ENCODE measurements around the gene SMPDL3A. TPM values are rescaled to one million over a fixed set of nuclear protein-coding genes. Genes with fewer than 3 reads are reported as not detected.
A peak's percentile ranks its signal among the peaks of the same experiment; 100 is the strongest.

SMPDL3A gene
- total RNA-seq, 1 experiment from 2014 or later: 1.8 TPM

DNA sequence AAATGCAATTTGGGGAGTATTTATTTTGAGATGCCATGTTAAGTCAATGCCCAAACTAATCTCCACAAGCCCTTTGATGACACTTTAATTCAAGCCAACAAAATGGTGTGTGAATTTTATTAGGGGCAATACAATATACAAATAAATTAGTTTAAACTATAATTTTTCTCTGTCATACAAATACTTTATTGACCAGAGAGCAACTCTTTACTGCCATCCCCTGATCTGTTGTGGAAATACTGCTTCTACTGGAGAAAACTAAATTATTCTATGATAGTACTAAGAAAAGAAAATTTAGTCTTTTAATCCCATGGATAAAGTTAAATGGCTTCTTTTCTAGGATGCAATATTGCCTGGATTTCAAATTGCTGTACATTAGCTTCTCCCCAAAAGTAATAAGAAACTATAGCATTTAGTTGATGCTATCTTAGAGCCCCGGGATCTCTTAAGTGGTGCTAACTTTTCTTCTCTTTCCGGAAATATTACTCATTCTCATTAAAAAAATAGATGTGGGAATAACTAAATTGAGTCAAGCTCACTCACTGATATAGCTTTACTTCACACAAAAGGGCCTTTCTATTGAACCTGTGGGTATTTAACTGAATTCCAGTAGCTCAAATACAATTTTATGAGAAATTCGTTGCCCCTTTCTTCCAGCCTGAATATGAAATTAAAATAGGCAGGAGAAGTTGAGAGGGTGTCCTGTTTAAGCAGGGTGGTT, 49.2 kb downstream of the SMPDL3A start:
- H3K27ac ChIP-seq (ENCODE audit: low read length): no peak overlapping the region
- in situ Hi-C loops (cut with HindIII; ENCODE audit: low pct_unique_long_range_greater_than_20kb, low sequenced_read_pairs): no loop called here
- H3K9me3 ChIP-seq (ENCODE audit: control insufficient read depth, insufficient read depth, low read depth, low read length): no peaks in the 10 kb centered on the region
- no TSS peak for BruUV-seq (replicated peaks)
- intact Hi-C loops (cut with micrococcal nuclease; ENCODE audit: unreplicated experiment): loop anchor here (5.0 kb wide), 2 partner anchors 346 to 366 kb away; partner anchors contain the start of gene SERINC1
- H3K4me3 ChIP-seq (ENCODE audit: low read depth in 2 of 2, low read length in 2 of 2): no peak overlapping the region
- H3K36me3 ChIP-seq (ENCODE audit: control insufficient read depth, insufficient read depth, low read length): no peaks in the 10 kb centered on the region
- TF ChIP-seq, protein P1, sequence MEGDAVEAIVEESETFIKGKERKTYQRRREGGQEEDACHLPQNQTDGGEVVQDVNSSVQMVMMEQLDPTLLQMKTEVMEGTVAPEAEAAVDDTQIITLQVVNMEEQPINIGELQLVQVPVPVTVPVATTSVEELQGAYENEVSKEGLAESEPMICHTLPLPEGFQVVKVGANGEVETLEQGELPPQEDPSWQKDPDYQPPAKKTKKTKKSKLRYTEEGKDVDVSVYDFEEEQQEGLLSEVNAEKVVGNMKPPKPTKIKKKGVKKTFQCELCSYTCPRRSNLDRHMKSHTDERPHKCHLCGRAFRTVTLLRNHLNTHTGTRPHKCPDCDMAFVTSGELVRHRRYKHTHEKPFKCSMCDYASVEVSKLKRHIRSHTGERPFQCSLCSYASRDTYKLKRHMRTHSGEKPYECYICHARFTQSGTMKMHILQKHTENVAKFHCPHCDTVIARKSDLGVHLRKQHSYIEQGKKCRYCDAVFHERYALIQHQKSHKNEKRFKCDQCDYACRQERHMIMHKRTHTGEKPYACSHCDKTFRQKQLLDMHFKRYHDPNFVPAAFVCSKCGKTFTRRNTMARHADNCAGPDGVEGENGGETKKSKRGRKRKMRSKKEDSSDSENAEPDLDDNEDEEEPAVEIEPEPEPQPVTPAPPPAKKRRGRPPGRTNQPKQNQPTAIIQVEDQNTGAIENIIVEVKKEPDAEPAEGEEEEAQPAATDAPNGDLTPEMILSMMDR (IDR thresholded peaks at IDR 0.05): peak; percentile 66; the same call in 1 of the 2 replicates
- no peak for TF ChIP-seq POLR2AphosphoS5 (IDR thresholded peaks at IDR 0.05; ENCODE audit: low read depth, low read length)
- H3K27me3 ChIP-seq (ENCODE audit: control insufficient read depth, insufficient read depth, low read length): peaks cover 7% of the 10 kb centered on the region; the same call in 1 of the 2 replicates
- ATAC-seq (no peak), DNase-seq (ENCODE audit: low read depth, low spot score) (peak; percentile 13)
- no peaks in the 10 kb centered on the region for H3K4me1 ChIP-seq (ENCODE audit: control insufficient read depth, insufficient read depth, low read length)
- CTCF ChIA-PET: interaction anchor here (0.7 to 2.0 kb wide), 4 partner anchors 26 to 550 kb away, joined by 5 to 20 read pairs (median 6); no protein-coding TSS in a partner anchor
- POLR2A ChIA-PET: interaction anchor here (0.6 kb wide), 1 partner anchor 239 kb away, joined by 6 read pairs; no protein-coding TSS in a partner anchor

DNA sequence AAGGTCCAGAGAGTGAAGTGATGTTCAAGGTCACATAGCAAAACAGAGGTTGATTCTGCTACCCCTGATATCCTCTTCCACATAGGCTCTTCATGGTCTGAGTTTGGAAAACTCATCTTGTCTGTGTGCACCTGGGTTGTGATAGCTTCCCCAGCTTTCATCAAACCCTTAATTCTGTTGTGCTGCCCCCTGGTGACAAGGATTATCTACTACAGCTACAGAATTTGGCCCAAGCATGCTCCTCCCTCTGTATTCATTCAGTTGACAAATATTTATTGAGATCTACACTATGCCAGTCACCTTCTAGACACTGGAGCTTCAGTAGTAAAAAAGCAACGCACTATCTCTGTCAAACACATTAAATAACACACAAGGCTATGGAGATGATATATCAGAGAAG, 50.4 kb downstream of the SMPDL3A start:
- Histone ChIP-seq H3K4me3 (ENCODE audit: low read depth in 2 of 2, low read length in 2 of 2) (no peak overlapping the region), H3K4me1 (ENCODE audit: control insufficient read depth, insufficient read depth, low read length) (no peaks in the 10 kb centered on the region), H3K36me3 (ENCODE audit: control insufficient read depth, insufficient read depth, low read length) (no peaks in the 10 kb centered on the region), H3K27me3 (ENCODE audit: control insufficient read depth, insufficient read depth, low read length) (0 out of 2 replicates have a peak, but pooled peaks cover 2% of the 10 kb centered on the region), H3K9me3 (ENCODE audit: control insufficient read depth, insufficient read depth, low read depth, low read length) (no peaks in the 10 kb centered on the region), H3K27ac (ENCODE audit: low read length) (no peak overlapping the region)
- ChIA-PET POLR2A (no interaction called here), CTCF (interaction anchor here (0.5 to 2.0 kb wide), 10 partner anchors 26 to 1349 kb away, joined by 3 to 20 read pairs (median 6); partner anchors contain the start of gene PKIB)
- no peak for TF ChIP-seq TCF7L2 (IDR thresholded peaks at IDR 0.05; ENCODE audit: low read depth, low read length)
- TF ChIP-seq, protein P1 (IDR thresholded peaks at IDR 0.05): peak; percentile 72
- DNase-seq (ENCODE audit: low read depth, low spot score): peak; percentile 55
- peak; percentile 97 for ATAC-seq
- intact Hi-C loops (cut with micrococcal nuclease; ENCODE audit: unreplicated experiment) (loop anchor here (1.0 to 5.0 kb wide), 3 partner anchors 109 to 367 kb away; partner anchors contain the start of gene SERINC1), in situ Hi-C loops (cut with HindIII; ENCODE audit: low pct_unique_long_range_greater_than_20kb, low sequenced_read_pairs) (no loop called here)
- no TSS peak for BruUV-seq (replicated peaks)

DNA sequence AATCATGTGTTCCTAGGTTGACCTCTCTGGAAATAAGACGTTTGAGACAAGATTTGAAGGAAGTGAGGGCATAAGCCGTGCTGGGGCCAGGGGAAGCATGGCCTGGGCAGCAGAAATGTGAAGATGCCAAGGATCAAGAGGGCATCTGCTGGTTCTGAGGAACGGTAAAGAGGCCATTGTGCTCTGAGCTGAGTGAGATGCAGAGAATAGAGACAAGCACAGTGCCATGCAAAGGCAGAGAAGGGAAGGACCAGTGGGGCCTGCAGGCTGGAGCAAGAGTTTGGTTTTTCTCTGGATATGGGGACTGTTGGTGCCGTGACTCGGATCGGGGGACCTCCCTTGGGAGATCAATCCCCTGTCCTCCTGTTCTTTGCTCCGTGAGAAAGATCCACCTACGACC, 50.8 kb downstream of the SMPDL3A start:
- ChIA-PET POLR2A (no interaction called here), CTCF (interaction anchor here (0.5 to 2.0 kb wide), 7 partner anchors 27 to 348 kb away, joined by 4 to 20 read pairs (median 6); no protein-coding TSS in a partner anchor)
- TF ChIP-seq POLR2AphosphoS5 (IDR thresholded peaks at IDR 0.05; ENCODE audit: low read depth, low read length) (no peak), TCF7L2 (IDR thresholded peaks at IDR 0.05; ENCODE audit: low read depth, low read length) (no peak), SIN3A (IDR thresholded peaks at IDR 0.05; ENCODE audit: borderline replicate concordance, insufficient read depth, low read depth, low read length) (no peak)
- TF ChIP-seq, protein P1 (IDR thresholded peaks at IDR 0.05): no peak
- TF ChIP-seq, protein P2, sequence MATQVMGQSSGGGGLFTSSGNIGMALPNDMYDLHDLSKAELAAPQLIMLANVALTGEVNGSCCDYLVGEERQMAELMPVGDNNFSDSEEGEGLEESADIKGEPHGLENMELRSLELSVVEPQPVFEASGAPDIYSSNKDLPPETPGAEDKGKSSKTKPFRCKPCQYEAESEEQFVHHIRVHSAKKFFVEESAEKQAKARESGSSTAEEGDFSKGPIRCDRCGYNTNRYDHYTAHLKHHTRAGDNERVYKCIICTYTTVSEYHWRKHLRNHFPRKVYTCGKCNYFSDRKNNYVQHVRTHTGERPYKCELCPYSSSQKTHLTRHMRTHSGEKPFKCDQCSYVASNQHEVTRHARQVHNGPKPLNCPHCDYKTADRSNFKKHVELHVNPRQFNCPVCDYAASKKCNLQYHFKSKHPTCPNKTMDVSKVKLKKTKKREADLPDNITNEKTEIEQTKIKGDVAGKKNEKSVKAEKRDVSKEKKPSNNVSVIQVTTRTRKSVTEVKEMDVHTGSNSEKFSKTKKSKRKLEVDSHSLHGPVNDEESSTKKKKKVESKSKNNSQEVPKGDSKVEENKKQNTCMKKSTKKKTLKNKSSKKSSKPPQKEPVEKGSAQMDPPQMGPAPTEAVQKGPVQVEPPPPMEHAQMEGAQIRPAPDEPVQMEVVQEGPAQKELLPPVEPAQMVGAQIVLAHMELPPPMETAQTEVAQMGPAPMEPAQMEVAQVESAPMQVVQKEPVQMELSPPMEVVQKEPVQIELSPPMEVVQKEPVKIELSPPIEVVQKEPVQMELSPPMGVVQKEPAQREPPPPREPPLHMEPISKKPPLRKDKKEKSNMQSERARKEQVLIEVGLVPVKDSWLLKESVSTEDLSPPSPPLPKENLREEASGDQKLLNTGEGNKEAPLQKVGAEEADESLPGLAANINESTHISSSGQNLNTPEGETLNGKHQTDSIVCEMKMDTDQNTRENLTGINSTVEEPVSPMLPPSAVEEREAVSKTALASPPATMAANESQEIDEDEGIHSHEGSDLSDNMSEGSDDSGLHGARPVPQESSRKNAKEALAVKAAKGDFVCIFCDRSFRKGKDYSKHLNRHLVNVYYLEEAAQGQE (IDR thresholded peaks at IDR 0.05; ENCODE audit: insufficient read depth in 1 of 2, low read depth in 2 of 2, low read length in 1 of 2): no peak
- in situ Hi-C loops (cut with HindIII; ENCODE audit: low pct_unique_long_range_greater_than_20kb, low sequenced_read_pairs): no loop called here
- Histone ChIP-seq H3K27me3 (ENCODE audit: control insufficient read depth, insufficient read depth, low read length) (0 out of 2 replicates have a peak, but pooled peaks cover 2% of the 10 kb centered on the region), H3K27ac (ENCODE audit: low read length) (no peak overlapping the region), H3K4me1 (ENCODE audit: control insufficient read depth, insufficient read depth, low read length) (no peaks in the 10 kb centered on the region), H3K36me3 (ENCODE audit: control insufficient read depth, insufficient read depth, low read length) (no peaks in the 10 kb centered on the region), H3K4me3 (ENCODE audit: low read depth in 2 of 2, low read length in 2 of 2) (no peak overlapping the region), H3K9me3 (ENCODE audit: control insufficient read depth, insufficient read depth, low read depth, low read length) (no peaks in the 10 kb centered on the region)
- no TSS peak for BruUV-seq (replicated peaks)
- DNase-seq (ENCODE audit: low read depth, low spot score): no peak
- ATAC-seq: peak; percentile 83
- intact Hi-C loops (cut with micrococcal nuclease; ENCODE audit: unreplicated experiment): loop anchor here (1.0 to 5.0 kb wide), 3 partner anchors 110 to 368 kb away; partner anchors contain the start of gene SERINC1

Measured in Panc1 (cell line).